GM19023 (cell line): ENCODE results near the gene SSBP2.
"Not testable (repeated sequence)": the region's sequence is repeated elsewhere in the genome, so short reads cannot be mapped to it uniquely, and the experiment has no call there.

Experiments used
- ATAC-seq: cut with Tn5 transposase; IDR thresholded peaks from one replicate; pipeline ENCODE4 v1.9.1; 2021; ENCODE audit warnings: mild to moderate bottlenecking, moderate library complexity; ENCODE audit not compliant: unreplicated experiment

Gene SSBP2

DNA sequence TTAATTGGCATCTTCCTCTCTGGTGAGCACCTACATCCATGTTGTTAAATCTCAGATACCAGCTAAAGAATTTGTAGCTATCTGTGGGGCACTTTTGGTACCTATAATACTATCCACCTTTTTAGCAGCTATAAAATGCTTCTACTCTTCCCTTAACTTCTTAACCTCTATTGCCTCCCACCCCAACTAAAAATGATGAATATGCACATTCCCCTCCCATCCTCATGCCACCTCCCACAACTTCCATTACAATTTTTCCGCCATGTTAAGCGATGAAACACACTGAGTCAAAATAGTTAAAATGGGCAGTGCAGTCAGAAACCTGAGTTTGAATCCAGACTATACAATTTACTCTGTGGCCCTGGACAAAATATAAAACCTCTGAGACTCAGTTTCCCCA lies 10.1 kb downstream of the SSBP2 start:
- no peak for ATAC-seq

DNA sequence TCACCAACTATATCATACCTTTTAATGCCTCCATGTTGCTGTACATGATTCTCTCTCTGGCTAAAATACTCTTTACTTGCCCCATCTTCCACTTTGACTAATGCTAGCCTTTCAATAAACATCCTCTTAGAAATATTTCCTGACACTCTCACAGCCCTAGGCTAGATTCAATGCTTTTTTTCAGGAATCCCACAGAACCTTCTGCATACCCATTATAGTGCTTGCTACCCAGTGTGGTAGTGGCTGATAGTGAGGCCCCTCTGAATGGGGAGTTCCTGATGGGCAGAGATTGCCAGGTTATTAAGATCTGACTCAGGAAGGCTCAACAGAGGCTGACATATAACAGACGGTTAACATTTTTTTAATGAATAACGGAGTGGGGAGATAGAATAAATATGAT lies 11.6 kb downstream of the SSBP2 start:
- ATAC-seq: no peak

DNA sequence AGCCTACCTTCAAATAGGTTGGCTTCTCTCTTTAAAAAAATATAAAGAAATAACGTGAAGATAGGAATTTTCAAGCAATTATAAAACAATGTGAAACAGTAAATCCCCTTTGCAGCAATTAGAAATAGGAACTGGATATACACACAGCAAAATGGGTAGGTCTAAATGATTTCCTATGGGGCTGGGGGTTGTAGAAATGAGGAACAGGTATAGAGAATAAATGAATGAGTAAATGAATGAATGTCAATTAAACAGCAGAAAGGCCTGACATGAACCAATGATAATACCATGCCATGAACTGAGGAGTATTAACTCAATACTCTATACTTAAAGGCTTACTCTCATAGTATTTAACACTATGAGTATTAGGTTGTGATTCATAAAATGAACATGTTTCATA lies 21.6 kb downstream of the SSBP2 start:
- ATAC-seq: no peak

DNA sequence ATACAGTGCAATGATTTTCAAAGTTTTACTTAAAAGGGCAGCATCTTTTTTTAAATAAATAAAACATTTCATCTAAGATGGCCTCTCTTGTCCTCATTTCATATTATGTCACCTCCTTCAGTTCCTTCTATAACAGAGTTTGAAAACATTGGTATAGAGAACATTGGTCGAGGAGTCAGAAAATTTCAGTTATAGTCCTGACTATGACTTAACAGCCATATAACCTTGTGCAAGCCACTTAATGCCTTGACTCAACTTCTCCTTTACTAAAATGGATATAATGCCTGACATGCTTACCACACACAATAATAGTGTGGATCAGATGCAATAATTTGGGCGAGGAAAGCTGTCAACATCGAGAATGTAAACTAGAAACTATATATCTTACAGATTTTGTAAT lies 22.6 kb downstream of the SSBP2 start:
- ATAC-seq: no peak

DNA sequence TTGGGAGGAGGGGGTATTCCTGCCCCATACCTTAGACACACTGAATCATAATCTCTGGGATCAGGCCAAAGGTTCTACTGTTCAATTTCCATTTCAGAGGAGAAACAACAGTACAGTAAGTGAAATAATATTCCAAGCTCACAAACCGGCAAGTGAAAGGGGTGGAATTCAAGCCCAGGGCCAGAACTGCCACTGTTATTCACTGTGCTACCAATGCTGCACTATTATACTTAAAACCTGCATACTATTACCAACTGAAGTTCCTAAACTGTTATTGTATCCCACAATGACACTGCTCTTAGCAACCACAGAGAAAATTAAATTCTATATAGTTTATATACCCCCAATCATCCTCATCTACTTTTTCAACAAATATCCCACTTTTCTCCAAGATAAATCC lies 24.6 kb downstream of the SSBP2 start:
- ATAC-seq: no peak

DNA sequence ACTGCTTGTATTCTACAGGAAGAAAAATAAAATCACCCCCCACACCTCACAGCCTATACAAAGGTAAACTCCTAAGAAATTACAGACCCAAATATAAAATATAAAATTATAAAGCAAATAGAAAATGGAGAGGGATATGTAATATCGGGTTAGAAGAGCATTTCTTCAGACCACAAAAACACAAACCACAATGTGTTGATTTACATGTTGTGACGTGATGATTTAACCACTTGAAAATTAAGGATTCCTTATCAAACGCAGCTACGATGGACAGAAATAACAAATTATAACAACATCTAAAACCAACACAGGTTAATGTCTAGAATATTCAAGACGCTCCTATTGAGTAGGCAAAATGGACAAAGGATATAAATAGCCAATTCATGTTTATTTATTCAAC lies 26.3 kb downstream of the SSBP2 start:
- no peak for ATAC-seq

DNA sequence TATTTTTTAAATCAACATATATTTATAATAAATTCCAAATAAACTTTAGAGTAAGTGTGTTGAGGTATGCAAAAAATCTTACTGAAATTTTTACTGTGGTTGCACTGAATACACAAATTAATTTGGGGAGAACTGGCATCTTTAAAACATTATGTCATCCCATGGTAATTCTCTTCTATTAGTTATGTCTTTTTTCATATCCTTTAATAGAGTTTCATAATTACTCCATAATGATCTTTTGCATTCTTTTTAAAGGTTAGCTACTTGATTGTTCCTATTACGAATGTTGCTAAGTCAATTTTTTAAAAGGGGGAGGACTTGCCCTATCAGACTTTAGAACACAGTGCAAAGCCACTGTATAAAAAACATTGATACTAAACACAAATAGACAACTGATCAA lies 26.8 kb downstream of the SSBP2 start:
- ATAC-seq: no peak

DNA sequence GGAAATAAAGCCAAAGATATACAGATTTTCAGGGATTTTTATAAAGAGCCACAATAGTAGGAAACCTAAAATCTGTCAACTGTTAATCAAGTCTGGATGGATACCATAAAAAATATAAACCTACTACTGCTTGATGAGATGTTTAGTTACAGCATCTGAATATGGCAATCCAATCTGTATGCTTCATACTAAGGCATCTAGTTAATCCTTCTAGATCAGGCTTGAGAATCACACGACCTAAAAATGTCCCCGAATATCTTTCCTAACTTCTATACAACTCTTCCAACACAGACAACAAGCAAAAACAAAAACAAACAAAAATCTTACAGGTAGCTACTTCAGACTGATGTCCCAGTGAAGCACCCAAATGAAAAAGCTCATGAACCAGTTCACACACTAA lies 29.8 kb downstream of the SSBP2 start:
- ATAC-seq: no peak

DNA sequence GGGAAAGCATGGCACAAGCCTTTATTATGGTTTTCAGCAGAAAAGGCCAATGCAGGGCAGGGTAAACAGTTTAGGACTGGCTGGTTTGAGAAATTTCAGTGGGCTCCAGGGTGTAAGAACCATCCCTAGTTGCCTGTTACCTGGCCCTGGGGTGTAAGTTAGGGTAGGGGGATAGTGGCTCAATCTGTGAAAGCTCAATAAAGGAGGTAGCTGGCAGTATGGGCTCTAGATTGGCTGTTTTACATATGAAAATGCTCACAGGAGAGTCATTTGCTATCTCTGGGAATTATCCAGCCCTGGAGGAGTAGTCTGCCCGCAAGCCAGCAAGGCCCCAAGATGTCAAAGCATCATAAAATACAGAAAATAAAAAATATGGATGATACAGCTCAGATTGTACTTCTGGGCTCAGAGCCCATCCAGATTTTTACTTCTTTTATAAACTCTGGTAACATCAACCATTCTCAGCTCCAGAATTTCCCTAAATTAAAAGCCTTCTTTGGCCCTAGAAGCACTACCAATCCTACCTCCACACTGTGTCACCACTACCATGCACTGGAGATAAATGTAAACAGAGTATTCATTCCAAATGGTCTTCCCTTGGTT lies 31.1 kb downstream of the SSBP2 start:
- no peak for ATAC-seq

DNA sequence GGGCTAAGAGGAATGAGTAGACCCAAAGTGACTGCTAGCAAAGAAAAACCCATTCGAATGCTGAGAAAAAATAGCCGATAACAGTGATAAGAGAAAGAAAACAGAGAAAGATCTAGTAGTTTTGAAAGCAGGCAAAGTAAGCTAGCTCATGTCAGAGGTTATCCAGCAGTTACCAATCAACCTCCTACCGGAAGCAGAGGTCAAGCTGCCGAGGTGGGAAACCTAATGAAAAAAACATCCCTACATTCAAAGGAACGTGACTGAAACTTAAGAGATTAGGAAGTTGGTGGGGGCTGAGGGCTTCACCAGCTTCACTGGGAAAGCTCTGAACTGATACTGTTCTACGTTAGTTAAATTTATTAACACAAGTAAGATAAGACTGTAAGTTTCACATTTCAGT lies 32.6 kb downstream of the SSBP2 start:
- no peak for ATAC-seq

DNA sequence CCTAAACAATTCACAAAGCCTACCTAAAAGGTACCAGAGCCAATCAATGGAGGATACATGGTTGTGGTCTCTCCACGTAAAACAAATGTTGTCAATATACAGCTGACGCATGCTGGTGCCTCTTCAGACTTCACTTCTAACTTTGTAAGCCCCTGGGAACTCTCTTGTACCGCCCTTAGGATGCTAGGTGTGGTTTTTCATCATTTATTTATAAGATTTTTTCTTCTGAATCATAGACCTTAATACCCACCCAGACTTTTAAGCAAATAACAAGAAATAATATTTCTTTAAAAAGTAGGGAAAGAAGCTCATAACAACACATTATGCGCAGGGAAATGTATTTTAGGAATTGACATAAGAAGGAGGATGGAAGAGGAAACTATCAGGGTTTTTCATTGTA lies 33.0 kb downstream of the SSBP2 start:
- ATAC-seq: no peak

DNA sequence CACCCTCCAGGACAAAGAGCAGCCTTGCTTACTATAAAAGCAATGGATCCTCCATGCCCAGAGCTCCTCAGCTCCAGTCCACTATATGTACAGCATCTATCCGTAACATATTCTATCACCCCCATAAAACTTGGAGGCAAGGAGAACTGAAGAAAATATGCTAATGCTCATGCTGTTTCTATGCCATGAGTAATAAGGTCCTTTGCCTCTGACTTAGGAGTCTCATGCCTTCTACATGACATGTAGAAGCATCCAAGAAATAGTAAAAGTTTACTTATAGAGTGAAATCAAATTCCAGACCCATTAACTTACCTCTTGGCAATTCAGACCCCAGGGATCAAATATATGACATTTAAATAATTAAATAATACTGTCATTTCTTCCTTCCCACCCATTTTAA lies 33.7 kb downstream of the SSBP2 start:
- ATAC-seq: no peak

DNA sequence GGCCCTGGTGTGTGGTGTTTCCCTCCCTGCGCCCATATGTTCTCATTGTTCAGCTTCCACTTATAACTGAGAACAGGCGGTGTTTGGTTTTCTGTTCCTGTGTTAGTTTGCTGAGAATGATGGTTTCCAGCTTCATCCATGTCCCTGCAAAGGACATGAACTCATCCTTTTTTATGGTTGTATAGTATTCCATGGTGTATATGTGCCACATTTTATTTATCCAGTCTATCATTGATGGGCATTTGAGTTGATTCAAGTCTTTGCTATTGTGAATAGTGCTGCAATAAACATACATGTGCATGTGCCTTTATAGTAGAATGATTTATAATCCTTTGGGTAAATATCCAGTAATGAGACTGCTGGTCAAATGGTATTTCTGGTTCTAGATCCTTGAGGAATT lies 36.8 kb downstream of the SSBP2 start:
- ATAC-seq: not testable (repeated sequence)

DNA sequence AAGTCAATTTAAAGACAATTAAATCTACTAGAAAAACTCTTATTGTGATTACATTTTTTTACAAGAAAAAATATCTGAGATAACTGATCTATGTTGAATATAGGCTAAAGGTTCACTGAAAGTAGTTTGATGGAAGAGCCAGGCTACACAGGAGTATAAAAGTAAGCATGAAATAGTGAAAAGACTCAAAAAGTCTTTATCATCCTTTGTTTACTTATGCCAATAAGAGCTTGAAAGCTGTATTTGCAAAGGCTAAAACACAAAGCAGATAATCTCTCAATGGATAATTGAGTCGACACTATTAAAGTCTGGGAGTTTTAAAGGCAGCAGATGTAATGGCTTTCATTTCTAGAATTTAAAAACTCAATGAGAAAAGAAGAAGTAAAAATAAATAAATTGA lies 42.0 kb downstream of the SSBP2 start:
- ATAC-seq: no peak

DNA sequence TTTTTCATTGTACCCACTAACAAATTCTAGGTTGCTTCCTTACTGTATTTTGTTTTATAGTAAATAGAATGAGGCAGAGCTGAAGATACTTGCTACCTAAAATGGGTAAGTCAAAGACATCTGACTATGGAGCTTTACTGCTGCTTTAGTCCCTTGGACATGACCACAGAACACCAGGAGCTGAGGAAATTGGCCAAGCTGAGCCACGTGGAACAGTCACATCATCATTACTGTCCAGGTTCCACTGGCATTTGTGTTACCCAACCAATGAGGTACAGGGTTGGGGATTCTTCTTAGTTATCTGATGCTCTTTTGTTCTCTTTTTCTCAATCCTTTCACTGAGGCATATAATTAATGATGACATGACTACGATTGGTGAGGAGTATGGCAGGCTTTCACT lies 47.1 kb downstream of the SSBP2 start:
- no peak for ATAC-seq

DNA sequence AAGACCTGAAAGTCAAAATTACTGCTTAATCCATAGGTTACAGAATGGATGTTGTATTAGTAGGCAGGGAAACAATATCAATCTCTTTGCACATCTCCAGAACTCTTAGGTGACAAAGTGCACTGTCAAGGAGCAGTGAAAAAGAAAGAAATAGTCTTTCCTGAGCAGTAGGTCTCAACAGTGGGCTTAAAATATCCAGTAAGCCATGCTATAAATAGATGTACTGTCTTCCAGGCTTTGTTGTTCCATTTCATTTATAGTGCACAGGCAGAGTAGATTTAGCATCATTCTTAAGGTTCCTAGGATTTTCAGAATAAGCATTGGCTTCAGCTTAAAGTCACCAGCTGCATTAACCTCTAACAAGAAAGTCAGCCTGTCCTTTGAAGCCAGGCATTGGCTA lies 50.7 kb downstream of the SSBP2 start:
- no peak for ATAC-seq

DNA sequence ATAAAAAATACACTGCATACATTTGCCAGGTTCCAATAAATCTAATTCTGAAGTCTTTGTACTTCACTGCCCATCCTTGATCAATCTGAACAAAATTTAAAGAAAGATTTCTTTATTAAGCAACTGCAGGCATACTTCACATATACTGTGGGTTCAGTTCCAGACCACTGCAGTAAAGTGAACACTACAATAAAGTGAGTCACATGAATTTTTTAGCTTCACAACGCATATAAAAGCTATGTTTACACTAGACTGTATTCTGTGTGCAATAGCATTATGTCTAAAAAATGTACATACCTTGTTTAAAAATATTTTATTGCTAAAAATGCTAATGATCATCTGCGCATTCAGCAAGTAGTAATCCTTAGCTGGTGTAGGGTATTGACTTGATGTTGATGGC lies 52.1 kb downstream of the SSBP2 start:
- ATAC-seq: no peak

DNA sequence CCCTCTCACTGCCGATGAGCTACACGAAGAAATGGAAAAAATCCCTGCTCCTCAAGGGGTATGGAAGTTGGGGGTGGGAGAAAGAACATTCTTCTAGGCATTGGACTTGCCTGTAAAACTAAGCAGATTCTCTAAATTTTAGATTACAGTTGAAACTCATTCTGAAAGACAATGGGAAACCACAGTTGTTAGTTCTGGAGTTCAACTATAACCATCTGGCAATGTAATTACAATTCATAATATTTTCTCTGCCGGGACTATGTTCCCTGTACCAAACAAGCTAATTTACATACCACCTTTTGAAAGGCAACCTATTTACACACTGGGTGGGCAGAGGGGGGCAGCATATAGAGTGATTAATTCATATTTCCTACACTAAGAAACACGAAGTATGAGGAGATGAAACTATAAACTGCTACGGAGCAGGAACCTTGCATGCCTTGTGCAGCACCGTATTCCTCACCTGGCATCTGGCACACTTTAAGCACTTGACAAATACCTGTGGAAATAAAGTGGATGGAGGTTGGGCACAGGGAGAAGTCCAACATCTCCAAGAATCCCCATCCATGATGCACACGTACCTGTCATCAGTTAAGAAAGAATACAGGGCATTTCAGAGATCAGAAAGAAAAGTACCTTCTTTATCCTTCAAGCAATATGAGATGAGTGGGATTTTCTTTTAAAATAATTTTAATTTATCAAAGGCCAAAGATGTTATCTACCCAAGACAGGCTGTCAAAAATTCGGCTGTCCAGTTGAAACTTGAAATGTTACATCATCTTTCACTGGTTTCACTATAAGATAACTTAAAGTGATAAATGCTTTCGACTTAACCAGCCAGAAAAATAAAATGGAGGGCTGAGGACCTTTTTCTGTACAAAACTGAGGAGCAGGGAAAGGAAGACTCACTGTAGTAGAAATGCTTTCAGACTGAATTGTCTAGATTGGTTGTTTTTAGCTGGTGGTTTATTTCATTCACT lies 54.2 kb downstream of the SSBP2 start:
- no peak for ATAC-seq

DNA sequence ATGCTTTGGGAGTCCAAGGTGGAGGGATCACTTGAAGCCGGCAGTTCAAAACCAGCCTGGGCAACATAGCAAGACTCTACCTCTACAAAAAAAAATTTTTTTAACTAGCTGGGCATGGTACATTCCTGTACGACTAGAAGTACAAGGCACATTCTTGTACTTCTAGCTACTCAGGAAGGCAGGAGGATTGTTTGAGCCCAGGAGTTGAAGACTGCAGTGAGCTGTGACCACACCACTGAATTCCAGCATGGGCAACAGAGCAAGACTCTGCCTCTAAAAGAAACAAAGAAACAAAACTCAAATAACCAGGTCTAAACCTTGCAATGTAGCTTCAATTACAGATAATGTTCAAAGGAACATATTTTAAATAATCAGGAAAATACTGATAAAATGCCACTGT lies 56.2 kb downstream of the SSBP2 start:
- ATAC-seq: no peak

DNA sequence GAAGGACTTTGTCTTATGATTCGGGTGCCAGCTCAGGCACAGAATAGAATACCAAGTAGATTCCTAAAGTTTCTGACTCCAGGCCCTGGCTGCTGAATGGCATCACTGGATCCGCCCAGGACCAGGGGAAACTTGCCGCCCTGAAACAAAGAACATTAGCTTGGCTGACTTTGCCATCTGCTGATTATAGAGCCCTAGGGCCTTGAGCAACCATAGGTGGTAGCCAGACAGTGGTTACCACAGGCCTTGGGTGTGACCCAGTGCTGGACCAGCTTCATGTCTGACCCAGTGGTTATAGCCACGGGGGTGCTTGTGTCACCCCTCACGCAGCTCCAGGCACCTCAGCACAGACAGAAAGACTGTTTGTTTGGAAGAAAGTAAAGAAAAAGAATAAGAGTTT lies 62.7 kb downstream of the SSBP2 start:
- ATAC-seq: no peak

DNA sequence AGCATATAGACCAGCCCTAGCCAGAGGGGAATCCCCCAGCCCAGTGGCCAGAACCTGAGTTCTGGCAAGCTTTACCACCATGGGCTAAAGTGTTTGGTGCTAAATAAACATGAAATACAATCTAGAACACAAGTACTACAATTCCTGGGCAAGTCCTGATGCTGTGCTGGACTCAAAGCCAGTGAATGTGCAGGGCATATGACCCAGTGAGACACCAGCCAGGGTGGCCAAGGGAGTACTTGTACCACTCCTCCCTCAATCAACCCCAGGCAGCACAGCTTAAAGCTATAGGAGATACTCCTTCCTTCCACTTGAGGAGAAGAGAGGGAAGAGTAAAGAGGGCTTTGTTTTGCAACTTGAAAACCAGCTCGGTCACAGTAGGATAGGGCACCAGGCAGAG lies 63.6 kb downstream of the SSBP2 start:
- no peak for ATAC-seq

DNA sequence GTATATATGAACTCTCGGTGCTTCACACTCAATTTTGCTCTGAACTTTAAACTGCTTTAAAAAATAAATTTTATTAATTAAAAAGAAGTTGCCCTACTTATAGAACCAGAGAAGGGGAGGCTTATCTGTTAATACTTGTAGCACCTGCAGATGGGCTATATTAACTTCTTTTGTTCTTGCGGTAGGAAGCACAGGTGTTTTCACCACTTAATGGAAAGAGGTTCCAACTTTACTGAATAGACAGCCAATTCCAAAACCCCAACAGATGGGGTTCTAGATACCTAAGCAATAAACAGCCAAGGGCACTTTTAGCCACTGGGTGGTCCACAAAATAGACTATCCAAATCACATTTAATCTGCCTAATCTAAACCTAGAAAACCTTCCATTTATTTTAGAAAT lies 65.4 kb downstream of the SSBP2 start:
- no peak for ATAC-seq

DNA sequence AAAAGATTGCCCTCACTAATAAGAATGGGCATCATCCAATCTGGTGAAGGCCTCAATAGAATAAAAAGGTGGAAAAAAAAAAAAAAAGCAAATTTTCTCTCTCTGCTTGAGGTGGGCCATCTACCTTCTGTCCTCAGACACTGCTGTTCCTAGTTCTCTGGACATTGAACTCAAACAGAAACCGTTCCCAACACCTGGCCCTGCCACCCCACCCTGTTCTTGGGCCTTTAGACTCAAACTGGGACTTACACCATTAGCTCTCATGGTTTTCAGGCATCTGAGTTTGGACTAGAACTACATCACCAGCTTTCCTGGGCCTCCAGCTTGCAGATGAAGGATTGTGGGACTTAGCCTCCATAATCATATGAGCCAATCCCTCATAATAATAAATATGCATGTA lies 71.0 kb downstream of the SSBP2 start:
- ATAC-seq: no peak
